A549 treated with AZD9567 at 1 μM for 4 hours (cell line): Measurements from ENCODE around the gene XK. TPM values are rescaled to one million over a fixed set of nuclear protein-coding genes. Genes with fewer than 3 reads are reported as not detected.

Experiments
- total RNA-seq: library from RNA; stranded (reverse); fragments of 200-300 nt; extraction: Qiagen RNA extraction; gene quantifications from 5 replicates; pipeline ENCODE4 v1.2.3, GENCODE V29; 2022; ENCODE audit not compliant: insufficient read depth

Gene XK, protein sequence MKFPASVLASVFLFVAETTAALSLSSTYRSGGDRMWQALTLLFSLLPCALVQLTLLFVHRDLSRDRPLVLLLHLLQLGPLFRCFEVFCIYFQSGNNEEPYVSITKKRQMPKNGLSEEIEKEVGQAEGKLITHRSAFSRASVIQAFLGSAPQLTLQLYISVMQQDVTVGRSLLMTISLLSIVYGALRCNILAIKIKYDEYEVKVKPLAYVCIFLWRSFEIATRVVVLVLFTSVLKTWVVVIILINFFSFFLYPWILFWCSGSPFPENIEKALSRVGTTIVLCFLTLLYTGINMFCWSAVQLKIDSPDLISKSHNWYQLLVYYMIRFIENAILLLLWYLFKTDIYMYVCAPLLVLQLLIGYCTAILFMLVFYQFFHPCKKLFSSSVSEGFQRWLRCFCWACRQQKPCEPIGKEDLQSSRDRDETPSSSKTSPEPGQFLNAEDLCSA
- 0.34 to 0.40 TPM (median 0.35 TPM) in 4 of 5 replicates, not detected in the other for total RNA-seq

DNA sequence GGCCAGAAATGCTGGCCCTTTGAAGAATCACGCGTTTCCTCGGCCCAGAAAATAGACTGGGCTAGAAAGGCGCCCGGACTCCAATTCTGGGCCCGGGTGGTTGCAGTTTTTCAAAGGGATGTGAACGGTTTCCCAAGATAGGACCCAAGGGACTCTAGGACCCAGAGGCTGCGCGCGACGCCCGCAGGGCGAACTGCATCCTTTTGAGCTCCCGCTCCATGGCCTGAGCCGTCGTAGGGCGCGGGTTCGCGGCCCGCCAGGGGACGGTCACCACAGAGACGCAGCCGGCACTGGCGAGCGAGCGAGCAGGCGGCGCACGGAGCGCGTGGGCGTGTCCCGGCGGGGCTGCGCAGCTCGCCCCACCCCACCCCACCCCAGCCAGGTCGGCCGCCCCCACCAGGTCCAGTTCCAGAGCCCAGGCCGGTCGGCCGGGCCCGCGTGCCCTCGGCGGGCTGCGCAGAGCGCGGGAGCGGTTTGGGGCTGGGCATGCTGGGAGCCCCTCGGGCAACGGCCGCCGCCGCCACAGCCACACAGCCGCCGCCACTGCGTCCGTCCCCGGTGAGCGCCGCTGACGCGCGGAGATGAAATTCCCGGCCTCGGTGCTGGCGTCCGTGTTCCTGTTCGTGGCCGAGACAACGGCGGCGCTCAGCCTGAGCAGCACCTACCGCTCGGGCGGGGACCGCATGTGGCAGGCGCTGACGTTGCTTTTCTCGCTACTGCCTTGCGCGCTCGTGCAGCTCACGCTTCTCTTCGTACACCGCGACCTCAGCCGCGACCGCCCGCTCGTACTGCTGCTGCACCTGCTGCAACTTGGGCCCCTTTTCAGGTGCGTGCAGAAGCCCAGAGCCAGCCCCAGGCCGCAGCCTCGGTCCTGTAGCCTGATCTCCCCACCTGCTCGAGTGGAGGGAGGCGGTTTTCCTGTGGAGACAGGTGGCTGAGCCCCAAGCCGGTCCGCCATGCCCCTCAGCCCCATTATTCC, at the start of gene XK:
Gene XK (plus strand): TSS at position 411 of the 979 bp plus-strand sequence. CDS start 171 bp downstream, at position 582.

DNA sequence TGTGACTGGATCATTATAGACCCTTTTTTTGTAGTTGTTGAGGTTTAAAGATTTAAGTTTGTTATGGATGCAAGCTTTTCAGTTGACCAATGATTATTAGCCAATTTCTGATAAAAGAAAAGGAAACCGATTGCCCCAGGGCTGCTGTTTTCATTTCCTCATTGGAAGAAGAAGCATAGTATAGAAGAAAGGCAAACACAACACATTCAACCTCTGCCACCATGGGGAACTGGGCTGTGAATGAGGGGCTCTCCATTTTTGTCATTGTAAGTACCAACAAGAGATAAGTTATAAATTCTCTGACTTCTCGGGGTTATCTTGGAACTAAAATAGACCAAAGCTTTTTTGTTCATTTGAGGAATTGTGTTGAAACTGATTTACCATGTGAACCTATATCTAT, 94.3 kb downstream of the XK start, which contains the start of gene CYBB:
Gene CYBB (plus strand): TSS at position 203 of the 400 bp plus-strand sequence. CDS start 19 bp downstream, at position 222.

Other genes starting within 250 kb of the XK start
- gene LANCL3, start 114.1 kb upstream of the XK start, total RNA-seq, result 0.02 TPM in 1 of 5 replicates, not detected in the others
- gene CYBB, start 94.3 kb downstream of the XK start, total RNA-seq, result 0.01 TPM in 3 of 5 replicates, not detected in the others
- 11.5 to 17.8 TPM (median 17.3 TPM) in 5 replicates for gene DYNLT3, start 161.8 kb downstream of the XK start, total RNA-seq